Measurements from ENCODE around the gene MMADHC.
"Not testable (repeated sequence)": the region's sequence is repeated elsewhere in the genome, so short reads cannot be mapped to it uniquely, and the experiment has no call there.

MMADHC gene

GRCh38 chr2:149566652-149567051 lies 20.9 kb downstream of the MMADHC start:
- DNase-seq, result no peak
- Mint-ChIP-seq H3K27ac (no peak overlapping the region), H3K4me3 (no peak overlapping the region), H3K36me3 (ENCODE audit: low read depth) (peaks cover 31% of the 10 kb centered on the region), H3K4me1 (peaks cover 5% of the 10 kb centered on the region), H3K9me3 (no peaks in the 10 kb centered on the region), H3K27me3 (ENCODE audit: low read depth, poor library complexity) (no peaks in the 10 kb centered on the region)
- TF ChIP-seq CTCF (IDR thresholded peaks at IDR 0.05), result no peak

GRCh38 chr2:149565625-149566024 lies 21.9 kb downstream of the MMADHC start:
- H3K4me1 Mint-ChIP-seq; H3K27me3 Mint-ChIP-seq (ENCODE audit: low read depth, poor library complexity); H3K4me3 Mint-ChIP-seq; H3K9me3 Mint-ChIP-seq; DNase-seq; H3K27ac Mint-ChIP-seq: not testable (repeated sequence)
- H3K36me3 Mint-ChIP-seq (ENCODE audit: low read depth), result peaks cover 25% of the 10 kb centered on the region

GRCh38 chr2:149564983-149565382 lies 22.6 kb downstream of the MMADHC start:
- Mint-ChIP-seq H3K36me3 (ENCODE audit: low read depth) (peaks cover 21% of the 10 kb centered on the region), H3K4me3 (no peak overlapping the region), H3K27ac (no peak overlapping the region), H3K27me3 (ENCODE audit: low read depth, poor library complexity) (no peaks in the 10 kb centered on the region), H3K4me1 (peaks cover 5% of the 10 kb centered on the region), H3K9me3 (no peaks in the 10 kb centered on the region)
- TF ChIP-seq CTCF (IDR thresholded peaks at IDR 0.05), result no peak
- no peak for DNase-seq

GRCh38 chr2:149564097-149564496 lies 23.5 kb downstream of the MMADHC start:
- Mint-ChIP-seq H3K4me3 (no peak overlapping the region), H3K4me1 (peaks cover 5% of the 10 kb centered on the region), H3K27me3 (ENCODE audit: low read depth, poor library complexity) (no peaks in the 10 kb centered on the region), H3K9me3 (no peaks in the 10 kb centered on the region), H3K27ac (no peak overlapping the region), H3K36me3 (ENCODE audit: low read depth) (peaks cover 12% of the 10 kb centered on the region)
- no peak for DNase-seq
- TF ChIP-seq CTCF (IDR thresholded peaks at IDR 0.05), result no peak

GRCh38 chr2:149562324-149562723 lies 25.3 kb downstream of the MMADHC start:
- no peak for TF ChIP-seq CTCF (IDR thresholded peaks at IDR 0.05)
- H3K27ac Mint-ChIP-seq, result no peak overlapping the region
- no peak for DNase-seq
- no peaks in the 10 kb centered on the region for H3K9me3 Mint-ChIP-seq
- H3K4me3 Mint-ChIP-seq, result no peak overlapping the region
- H3K36me3 Mint-ChIP-seq (ENCODE audit: low read depth), result no peaks in the 10 kb centered on the region
- no peaks in the 10 kb centered on the region for H3K27me3 Mint-ChIP-seq (ENCODE audit: low read depth, poor library complexity)
- H3K4me1 Mint-ChIP-seq, result peaks cover 5% of the 10 kb centered on the region

GRCh38 chr2:149561309-149561926 lies 26.2 kb downstream of the MMADHC start:
- Mint-ChIP-seq H3K36me3 (ENCODE audit: low read depth) (no peaks in the 10 kb centered on the region), H3K4me3 (no peak overlapping the region), H3K9me3 (no peaks in the 10 kb centered on the region), H3K4me1 (peaks cover 5% of the 10 kb centered on the region), H3K27me3 (ENCODE audit: low read depth, poor library complexity) (no peaks in the 10 kb centered on the region), H3K27ac (no peak overlapping the region)
- DNase-seq, result peak; percentile 20
- TF ChIP-seq CTCF (IDR thresholded peaks at IDR 0.05), result peak; percentile 95
